Calu3 (cell line): ENCODE data around the gene KCNK13. TPM values are rescaled to one million over a fixed set of nuclear protein-coding genes. Genes with fewer than 3 reads are reported as not detected.
"Not testable (repeated sequence)": the region's sequence is repeated elsewhere in the genome, so short reads cannot be mapped to it uniquely, and the experiment has no call there.

ENCODE experiments used
- BruUV-seq: library from RNA; stranded (reverse); fragments of 400-500 nt; replicated peaks from 2 replicates; lab custom pipeline; 2021; lab: Mats Ljungman, UMichigan
- CTCF ChIA-PET: fragments of 300-600 bp; sonication (Branson Sonifier 250); formaldehyde crosslinking; loops from one replicate; lab custom pipeline; 2022; ENCODE audit warnings: antibody characterized with exemption; lab: Charles Lee
- DNase-seq: peaks from one replicate; pipeline ENCODE4 v3.0.0; 2022
- H3K27ac Mint-ChIP-seq: one replicate; pipeline ENCODE4 v1.8.0; 2022; ENCODE audit warnings: mixed read lengths; ENCODE audit not compliant: unreplicated experiment
- H3K27me3 Mint-ChIP-seq: one replicate; pipeline ENCODE4 v1.8.0; 2022; ENCODE audit warnings: mixed read lengths; ENCODE audit not compliant: unreplicated experiment
- H3K36me3 Mint-ChIP-seq: one replicate; pipeline ENCODE4 v1.8.0; 2022; ENCODE audit warnings: mild to moderate bottlenecking, moderate library complexity, mixed read lengths; ENCODE audit not compliant: insufficient read depth, unreplicated experiment
- H3K4me1 Mint-ChIP-seq: one replicate; pipeline ENCODE4 v1.8.0; 2022; ENCODE audit warnings: mild to moderate bottlenecking, low read depth, mixed read lengths; ENCODE audit not compliant: unreplicated experiment
- H3K4me3 Mint-ChIP-seq: one replicate; pipeline ENCODE4 v1.8.0; 2022; ENCODE audit warnings: mild to moderate bottlenecking, low read depth, moderate library complexity, mixed read lengths; ENCODE audit not compliant: unreplicated experiment
- H3K9me3 Mint-ChIP-seq: one replicate; pipeline ENCODE4 v1.8.0; 2022; ENCODE audit warnings: low read depth, mixed read lengths; ENCODE audit not compliant: unreplicated experiment
- intact Hi-C: fragments of 100-400 bp; cut with micrococcal nuclease; formaldehyde crosslinking; loops from one replicate; pipeline ENCODE4 v1.10.0; 2022; ENCODE audit not compliant: unreplicated experiment
- total RNA-seq: library from RNA; stranded (reverse); gene quantifications from 2 replicates; pipeline ENCODE4 v1.2.3, GENCODE V29; 2022
- TF ChIP-seq, protein P1 (sequence below): fragments of 200-600 bp; IDR thresholded peaks from one replicate; pipeline ENCODE4 v1.8.0; 2022; ENCODE audit warnings: antibody characterized with exemption; ENCODE audit not compliant: unreplicated experiment

Gene KCNK13
- total RNA-seq, 1 experiment from 2014 or later, result not detected

DNA sequence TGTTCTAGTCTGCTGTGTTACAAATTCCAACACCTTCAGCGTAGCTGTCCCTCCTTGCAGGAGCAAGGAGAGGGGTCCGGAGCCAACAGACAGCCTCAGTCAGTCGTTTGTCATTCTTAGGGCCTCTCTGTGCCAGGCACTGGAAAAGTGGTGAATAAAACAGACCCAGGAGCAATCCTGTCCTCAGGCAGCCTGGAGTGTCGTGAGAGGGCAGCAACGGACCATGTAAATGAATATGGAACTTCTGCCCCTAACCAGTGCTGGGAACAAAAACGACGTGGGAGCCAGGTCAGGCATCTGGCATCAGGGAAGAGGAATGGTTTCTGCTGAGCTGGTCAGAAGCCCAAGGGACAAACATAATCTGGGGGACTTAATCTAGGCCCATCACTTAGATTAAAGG, 129.8 kb downstream of the KCNK13 start:
- Mint-ChIP-seq H3K27me3 (peaks cover 33% of the 10 kb centered on the region), H3K9me3 (no peaks in the 10 kb centered on the region), H3K36me3 (no peaks in the 10 kb centered on the region), H3K4me3 (no peak overlapping the region), H3K27ac (no peak overlapping the region), H3K4me1 (peaks cover 10% of the 10 kb centered on the region)
- intact Hi-C loops, result no loop called here
- DNase-seq, result no peak
- CTCF ChIA-PET, result interaction anchor here (1.0 kb wide), 1 partner anchor 43 kb away, joined by 4 read pairs; no protein-coding TSS in a partner anchor
- TF ChIP-seq, protein P1, sequence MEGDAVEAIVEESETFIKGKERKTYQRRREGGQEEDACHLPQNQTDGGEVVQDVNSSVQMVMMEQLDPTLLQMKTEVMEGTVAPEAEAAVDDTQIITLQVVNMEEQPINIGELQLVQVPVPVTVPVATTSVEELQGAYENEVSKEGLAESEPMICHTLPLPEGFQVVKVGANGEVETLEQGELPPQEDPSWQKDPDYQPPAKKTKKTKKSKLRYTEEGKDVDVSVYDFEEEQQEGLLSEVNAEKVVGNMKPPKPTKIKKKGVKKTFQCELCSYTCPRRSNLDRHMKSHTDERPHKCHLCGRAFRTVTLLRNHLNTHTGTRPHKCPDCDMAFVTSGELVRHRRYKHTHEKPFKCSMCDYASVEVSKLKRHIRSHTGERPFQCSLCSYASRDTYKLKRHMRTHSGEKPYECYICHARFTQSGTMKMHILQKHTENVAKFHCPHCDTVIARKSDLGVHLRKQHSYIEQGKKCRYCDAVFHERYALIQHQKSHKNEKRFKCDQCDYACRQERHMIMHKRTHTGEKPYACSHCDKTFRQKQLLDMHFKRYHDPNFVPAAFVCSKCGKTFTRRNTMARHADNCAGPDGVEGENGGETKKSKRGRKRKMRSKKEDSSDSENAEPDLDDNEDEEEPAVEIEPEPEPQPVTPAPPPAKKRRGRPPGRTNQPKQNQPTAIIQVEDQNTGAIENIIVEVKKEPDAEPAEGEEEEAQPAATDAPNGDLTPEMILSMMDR, result no peak
- BruUV-seq, result no TSS peak

DNA sequence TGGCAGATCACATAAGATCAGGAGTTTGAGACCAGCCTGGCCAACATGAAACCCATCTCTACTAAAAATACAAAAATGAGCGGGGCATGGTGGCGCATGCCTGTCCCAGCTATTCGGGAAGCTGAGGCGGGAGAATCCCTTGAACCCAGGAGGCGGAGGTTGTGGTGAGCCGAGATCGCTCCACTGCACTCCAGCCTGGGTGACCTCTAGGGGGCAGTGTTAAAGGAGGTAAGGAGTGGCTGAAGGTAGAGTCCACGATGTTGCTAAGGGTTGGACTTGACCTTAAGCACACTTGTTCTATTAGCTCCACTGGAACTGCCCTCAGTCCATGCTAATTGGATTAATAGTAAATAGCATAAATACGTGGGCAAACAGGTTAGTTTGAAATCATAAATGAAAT, 132.1 kb downstream of the KCNK13 start:
- peaks cover 10% of the 10 kb centered on the region for H3K4me1 Mint-ChIP-seq
- CTCF ChIA-PET, result no interaction called here
- intact Hi-C loops, result no loop called here
- peaks cover 42% of the 10 kb centered on the region for H3K27me3 Mint-ChIP-seq
- TF ChIP-seq, protein P1, result no peak
- no peak overlapping the region for H3K27ac Mint-ChIP-seq
- no peaks in the 10 kb centered on the region for H3K9me3 Mint-ChIP-seq
- no peak overlapping the region for H3K4me3 Mint-ChIP-seq
- peak; percentile 21 for DNase-seq
- BruUV-seq, result no TSS peak
- no peaks in the 10 kb centered on the region for H3K36me3 Mint-ChIP-seq

DNA sequence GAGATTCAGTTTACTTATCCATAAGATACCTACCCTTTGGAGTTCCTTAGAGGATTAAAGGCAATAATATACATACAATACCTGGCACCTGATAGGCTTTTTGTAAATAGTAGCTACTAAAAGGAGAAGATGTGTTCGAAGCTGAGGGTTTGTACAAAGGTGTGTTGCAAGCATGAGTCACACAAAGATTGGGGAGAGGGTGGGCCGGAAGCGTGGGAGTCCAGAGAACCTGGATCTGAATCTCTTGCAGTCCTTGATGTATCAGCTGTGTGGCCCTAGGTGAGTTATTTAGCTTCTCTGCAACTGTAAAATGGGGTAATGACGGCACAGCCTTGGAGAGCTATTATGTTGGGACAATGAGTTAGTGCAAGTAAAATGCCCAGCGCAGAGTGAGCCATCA, 132.9 kb downstream of the KCNK13 start:
- Mint-ChIP-seq H3K36me3 (no peaks in the 10 kb centered on the region), H3K9me3 (no peaks in the 10 kb centered on the region), H3K27me3 (peaks cover 37% of the 10 kb centered on the region), H3K27ac (no peak overlapping the region), H3K4me3 (no peak overlapping the region), H3K4me1 (peaks cover 10% of the 10 kb centered on the region)
- no TSS peak for BruUV-seq
- intact Hi-C loops, result no loop called here
- CTCF ChIA-PET, result no interaction called here
- TF ChIP-seq, protein P1, result no peak
- no peak for DNase-seq

DNA sequence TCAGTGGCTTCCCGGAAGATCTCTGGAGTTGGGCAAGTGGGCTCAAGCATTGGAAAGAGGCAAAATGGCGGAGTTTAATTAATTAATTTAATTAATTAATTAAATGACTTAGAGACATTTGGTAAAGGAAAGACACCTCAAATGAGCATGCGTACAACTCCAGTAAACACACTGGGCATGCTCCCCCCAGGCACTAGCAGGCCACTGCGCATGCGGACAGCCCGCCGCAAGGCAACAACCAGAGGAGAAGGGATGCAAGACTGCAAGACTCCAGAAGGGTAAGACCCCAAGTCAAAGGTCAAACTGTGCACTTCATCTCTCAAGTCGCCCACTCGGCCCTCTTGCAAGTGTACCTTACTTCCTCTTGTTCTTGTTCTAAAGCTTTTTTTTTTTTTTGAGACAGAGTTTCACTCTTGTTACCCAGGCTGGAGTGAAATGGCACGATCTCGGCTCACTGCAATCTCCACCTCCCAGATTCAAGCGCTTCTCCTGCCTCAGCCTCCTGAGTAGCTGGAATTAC, 136.8 kb downstream of the KCNK13 start:
- Mint-ChIP-seq H3K36me3 (no peaks in the 10 kb centered on the region), H3K27me3 (peaks cover 46% of the 10 kb centered on the region), H3K4me3 (no peak overlapping the region), H3K27ac (no peak overlapping the region), H3K9me3 (no peaks in the 10 kb centered on the region), H3K4me1 (peaks cover 19% of the 10 kb centered on the region)
- intact Hi-C loops, result no loop called here
- TF ChIP-seq, protein P1, result no peak
- no TSS peak for BruUV-seq
- CTCF ChIA-PET, result no interaction called here
- no peak for DNase-seq

DNA sequence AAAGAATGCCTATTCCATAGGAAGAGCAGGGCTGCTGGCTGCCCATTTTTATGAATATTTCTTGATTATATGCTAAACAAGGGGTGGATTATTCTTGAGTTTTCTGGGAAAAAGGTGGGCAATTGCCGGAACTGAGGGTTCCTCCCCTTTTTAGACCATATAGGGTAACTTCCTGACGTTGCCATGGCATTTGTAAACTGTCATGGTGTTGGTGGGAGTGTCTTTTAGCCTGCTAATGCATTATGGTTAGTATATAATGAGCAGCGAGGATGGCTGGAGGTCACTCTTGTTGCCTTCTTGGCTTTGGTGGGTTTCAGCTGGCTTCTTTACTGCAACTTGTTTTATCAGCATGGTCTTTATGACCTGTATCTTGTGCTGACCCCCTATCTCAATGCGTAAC, 138.8 kb downstream of the KCNK13 start:
- intact Hi-C loops, H3K4me1 Mint-ChIP-seq, H3K27ac Mint-ChIP-seq, H3K4me3 Mint-ChIP-seq, DNase-seq, H3K9me3 Mint-ChIP-seq, H3K36me3 Mint-ChIP-seq, CTCF ChIA-PET, BruUV-seq: not testable (repeated sequence)
- H3K27me3 Mint-ChIP-seq, result peaks cover 45% of the 10 kb centered on the region
